H9 (cell line): ENCODE data around the gene SYNGR1. TPM values are rescaled to one million over a fixed set of nuclear protein-coding genes. Genes with fewer than 3 reads are reported as not detected.
"Not testable (repeated sequence)": the region's sequence is repeated elsewhere in the genome, so short reads cannot be mapped to it uniquely, and the experiment has no call there.

Experiments used
- DNase-seq: peaks from one replicate; pipeline ENCODE4 v3.0.0-alpha.2; 2017
- H2AFZ ChIP-seq: one replicate; pipeline ENCODE4 v1.6.1; 2013; ENCODE audit warnings: mild to moderate bottlenecking, low read length, control low read depth, moderate library complexity
- H2AK5ac ChIP-seq: 2 replicates; pipeline ENCODE4 v1.6.1; 2013; ENCODE audit warnings: low read length, control low read depth, mixed read lengths; ENCODE audit not compliant: insufficient read length
- H2BK120ac ChIP-seq: one replicate; pipeline ENCODE4 v1.6.1; 2013; ENCODE audit warnings: low read depth, mild to moderate bottlenecking, low read length, control low read depth, inconsistent platforms; ENCODE audit not compliant: poor library complexity, severe bottlenecking
- H2BK12ac ChIP-seq: 2 replicates; pipeline ENCODE4 v1.6.1; 2013; ENCODE audit warnings: low read length, control low read depth, mixed read lengths, low read depth; ENCODE audit not compliant: insufficient read length
- H2BK15ac ChIP-seq: 2 replicates; pipeline ENCODE4 v1.6.1; 2013; ENCODE audit warnings: low read depth, low read length, control low read depth
- H2BK20ac ChIP-seq: one replicate; pipeline ENCODE4 v1.6.1; 2013; ENCODE audit warnings: low read depth, mild to moderate bottlenecking, low read length, control low read depth, inconsistent platforms; ENCODE audit not compliant: poor library complexity, severe bottlenecking
- H2BK5ac ChIP-seq: 2 replicates; pipeline ENCODE4 v1.6.1; 2013; ENCODE audit warnings: low read length, control low read depth, mixed read lengths; ENCODE audit not compliant: insufficient read length
- H3K14ac ChIP-seq: 2 replicates; pipeline ENCODE4 v1.6.1; 2013; ENCODE audit warnings: low read length, control low read depth; ENCODE audit not compliant: insufficient read depth
- H3K18ac ChIP-seq: 2 replicates; pipeline ENCODE4 v1.6.1; 2013; ENCODE audit warnings: low read depth, mild to moderate bottlenecking, mixed read lengths, low read length, control low read depth; ENCODE audit not compliant: insufficient read length
- H3K23ac ChIP-seq: 2 replicates; pipeline ENCODE4 v1.6.1; 2013; ENCODE audit warnings: low read length, control low read depth, mixed read lengths, low read depth; ENCODE audit not compliant: insufficient read length
- H3K23me2 ChIP-seq: 2 replicates; pipeline ENCODE4 v1.6.1; 2013; ENCODE audit warnings: low read depth, mild to moderate bottlenecking, mixed read lengths, low read length, control low read depth; ENCODE audit not compliant: insufficient read length, poor library complexity, severe bottlenecking
- H3K27ac ChIP-seq: 2 replicates; pipeline ENCODE4 v1.5.1; 2013; ENCODE audit warnings: low read length, control low read depth, mixed read lengths, low read depth; ENCODE audit not compliant: insufficient read length
- H3K27me3 ChIP-seq: 2 replicates; pipeline ENCODE4 v1.6.1; 2013; ENCODE audit warnings: low read length, control low read depth, inconsistent platforms; ENCODE audit not compliant: insufficient read depth
- H3K4ac ChIP-seq: 2 replicates; pipeline ENCODE4 v1.6.1; 2013; ENCODE audit warnings: low read depth, mild to moderate bottlenecking, control low read depth, inconsistent platforms, low read length, moderate library complexity
- H3K4me1 ChIP-seq: 2 replicates; pipeline ENCODE4 v1.6.1; 2013; ENCODE audit warnings: low read length, control low read depth, inconsistent platforms; ENCODE audit not compliant: insufficient read depth
- H3K4me2 ChIP-seq: 2 replicates; pipeline ENCODE4 v1.6.1; 2013; ENCODE audit warnings: low read length, control low read depth, mixed read lengths; ENCODE audit not compliant: insufficient read length, insufficient read depth
- H3K56ac ChIP-seq: 2 replicates; pipeline ENCODE4 v1.6.1; 2013; ENCODE audit warnings: low read depth, mild to moderate bottlenecking, mixed read lengths, low read length, control low read depth; ENCODE audit not compliant: insufficient read length
- H3K79me1 ChIP-seq: 2 replicates; pipeline ENCODE4 v1.6.1; 2013; ENCODE audit warnings: low read depth, mild to moderate bottlenecking, moderate library complexity, low read length, control low read depth, inconsistent platforms; ENCODE audit not compliant: insufficient read depth, poor library complexity, severe bottlenecking
- H3K79me2 ChIP-seq: 2 replicates; pipeline ENCODE4 v1.6.1; 2013; ENCODE audit warnings: low read length, control low read depth, inconsistent platforms; ENCODE audit not compliant: insufficient read depth
- H3K9ac ChIP-seq: 2 replicates; pipeline ENCODE4 v1.6.1; 2013; ENCODE audit warnings: low read length, control low read depth, mixed read lengths; ENCODE audit not compliant: insufficient read length; ENCODE audit errors: extremely low read depth
- H3K9me3 ChIP-seq: one replicate; pipeline ENCODE4 v1.6.1; 2013; ENCODE audit warnings: low read depth, low read length, inconsistent platforms; ENCODE audit not compliant: control insufficient read depth
- H3T11ph ChIP-seq: one replicate; pipeline ENCODE4 v1.6.1; 2013; ENCODE audit warnings: mild to moderate bottlenecking, low read length, control low read depth, inconsistent platforms
- H4K20me1 ChIP-seq: one replicate; pipeline ENCODE4 v1.6.1; 2013; ENCODE audit not compliant: control insufficient read depth, insufficient read length, insufficient read depth
- H4K5ac ChIP-seq: 2 replicates; pipeline ENCODE4 v1.6.1; 2013; ENCODE audit warnings: low read depth, mild to moderate bottlenecking, mixed read lengths, low read length, control low read depth; ENCODE audit not compliant: insufficient read length
- H4K8ac ChIP-seq: replicated peaks from 2 replicates; pipeline ENCODE4 v1.6.1; 2013; ENCODE audit warnings: low read length, control low read depth, mixed read lengths, low read depth; ENCODE audit not compliant: insufficient read length
- H4K91ac ChIP-seq: 2 replicates; pipeline ENCODE4 v1.6.1; 2013; ENCODE audit warnings: low read depth, mild to moderate bottlenecking, moderate library complexity, mixed read lengths, low read length, control low read depth; ENCODE audit not compliant: insufficient read length
- H3K27ac Mint-ChIP-seq, 3 experiments: 2 replicates in 2 of 3; 3 replicates in 1 of 3; pipeline ENCODE4 v1.8.0; 2020 to 2021; ENCODE audit warnings: mixed read lengths in 3 of 3, mild to moderate bottlenecking in 1 of 3, moderate library complexity in 1 of 3
- H3K27me3 Mint-ChIP-seq: 2 replicates; pipeline ENCODE4 v1.8.0; 2021; ENCODE audit warnings: low read depth, mild to moderate bottlenecking, moderate library complexity, mixed read lengths
- H3K36me3 Mint-ChIP-seq, 3 experiments: 2 replicates in 2 of 3; 3 replicates in 1 of 3; pipeline ENCODE4 v1.8.0; 2020 to 2021; ENCODE audit warnings: low read depth in 3 of 3, mixed read lengths in 3 of 3; ENCODE audit not compliant: insufficient read depth in 1 of 3
- H3K4me1 Mint-ChIP-seq, 2 experiments: 2 replicates each; pipeline ENCODE4 v1.8.0; 2020; ENCODE audit warnings: mixed read lengths in 2 of 2
- H3K4me3 Mint-ChIP-seq, 2 experiments: 2 replicates in 1 of 2; 3 replicates in 1 of 2; pipeline ENCODE4 v1.8.0; 2020 to 2021; ENCODE audit warnings: mild to moderate bottlenecking in 2 of 2, mixed read lengths in 2 of 2, moderate library complexity in 1 of 2
- H3K9me3 Mint-ChIP-seq, 2 experiments: 2 replicates in 1 of 2; 3 replicates in 1 of 2; pipeline ENCODE4 v1.8.0; 2020; ENCODE audit warnings: mild to moderate bottlenecking in 2 of 2, mixed read lengths in 2 of 2, moderate library complexity in 1 of 2
- CTCF ChIP-seq: fragments of 200-600 bp; sonication (generic); conservative IDR thresholded peaks from 3 replicates; pipeline ENCODE4 v1.8.0; 2021; ENCODE audit warnings: antibody characterized with exemption, mild to moderate bottlenecking
- WGBS: extraction: QIAGEN DNeasy Blood & Tissue Kit; methylation state at CpG from one replicate; pipeline ENCODE4 v1.1.7; 2013; ENCODE audit warnings: missing lambda C conversion rate, low lambda C conversion rate, mixed read lengths; ENCODE audit not compliant: insufficient read length; ENCODE audit errors: extremely low coverage; 5-methylcytosine and 5-hydroxymethylcytosine counted together
- total RNA-seq: library from RNA; stranded (reverse); gene quantifications from 2 replicates; pipeline ENCODE4 v1.2.1, GENCODE V29; 2021

Gene SYNGR1
- total RNA-seq, 1 experiment from 2014 or later, result 13.2 TPM

GRCh38 chr22:39356464-39356863 is 6.7 kb downstream of the SYNGR1 start:
- Histone ChIP-seq H2BK5ac (no peak overlapping the region), H4K91ac (no peak overlapping the region), H3K79me2 (no peaks in the 10 kb centered on the region), H4K8ac (no peak overlapping the region), H2BK20ac (no peak overlapping the region), H2BK15ac (no peak overlapping the region), H3T11ph (no peak overlapping the region), H3K18ac (no peak overlapping the region), H2AK5ac (no peak overlapping the region), H2BK12ac (no peak overlapping the region), H3K56ac (no peak overlapping the region), H3K79me1 (no peaks in the 10 kb centered on the region), H3K23ac (no peak overlapping the region), H4K5ac (no peak overlapping the region), H2AFZ (no peak overlapping the region), H3K27ac (no peak overlapping the region), H3K27me3 (no peaks in the 10 kb centered on the region), H3K14ac (no peak overlapping the region), H3K23me2 (peaks cover 4% of the 10 kb centered on the region), H3K9ac (no peak overlapping the region), H2BK120ac (no peak overlapping the region), H4K20me1 (peaks cover 2% of the 10 kb centered on the region), H3K4me1 (peaks cover 9% of the 10 kb centered on the region; the same call in 1 of the 2 replicates), H3K4ac (no peak overlapping the region), H3K4me2 (no peak overlapping the region), H3K9me3 (no peaks in the 10 kb centered on the region)
- H3K4me3 Mint-ChIP-seq, result no peak overlapping the region
- H3K27ac Mint-ChIP-seq, result no peak overlapping the region
- H3K36me3 Mint-ChIP-seq, result peaks cover 7 to 22% (median 10%) of the 10 kb centered on the region in 3 experiments; a peak in 6 of 7 replicates
- no peak for TF ChIP-seq CTCF
- peaks cover 28 to 37% of the 10 kb centered on the region in 2 experiments for H3K4me1 Mint-ChIP-seq
- DNase-seq, result no peak
- no CpG with 5 or more reads among the region's 5 CpGs for WGBS
- H3K9me3 Mint-ChIP-seq, result no peaks in the 10 kb centered on the region
- H3K27me3 Mint-ChIP-seq, result peaks cover 5% of the 10 kb centered on the region

GRCh38 chr22:39357110-39358108 is 7.6 kb downstream of the SYNGR1 start:
- WGBS, result no CpG with 5 or more reads among the region's 53 CpGs
- H3K27ac Mint-ChIP-seq, H3K56ac ChIP-seq, H3K4ac ChIP-seq, H3K4me1 ChIP-seq, H2BK120ac ChIP-seq, H3K23me2 ChIP-seq, H3K79me1 ChIP-seq, H2AK5ac ChIP-seq, H3K4me2 ChIP-seq, H2AFZ ChIP-seq, H3K27ac ChIP-seq, H3K18ac ChIP-seq, H3T11ph ChIP-seq, H3K9me3 ChIP-seq, H2BK15ac ChIP-seq, H3K27me3 Mint-ChIP-seq, H4K91ac ChIP-seq, H2BK5ac ChIP-seq, H3K23ac ChIP-seq, H4K8ac ChIP-seq, H2BK20ac ChIP-seq, H4K20me1 ChIP-seq, H3K27me3 ChIP-seq, H3K9ac ChIP-seq, H3K9me3 Mint-ChIP-seq, H4K5ac ChIP-seq, H3K14ac ChIP-seq, H2BK12ac ChIP-seq, H3K79me2 ChIP-seq: not testable (repeated sequence)
- peaks cover 20 to 37% of the 10 kb centered on the region in 2 experiments for H3K4me1 Mint-ChIP-seq
- peak; percentile 26 for DNase-seq
- 0 out of 5 replicates have a peak overlapping the region, but pooled peaks of 1 of the 2 experiments have one; percentile 38 for H3K4me3 Mint-ChIP-seq
- peaks cover 7 to 22% (median 10%) of the 10 kb centered on the region in 3 experiments; a peak in 6 of 7 replicates for H3K36me3 Mint-ChIP-seq
